HepG2 (cell line): ENCODE measurements around the gene SMAP1. TPM values are rescaled to one million over a fixed set of nuclear protein-coding genes. Genes with fewer than 3 reads are reported as not detected.

Experiments
- AHDC1 ChIP-seq: sonication (generic); formaldehyde crosslinking; IDR thresholded peaks from 2 replicates; pipeline ENCODE4 v1.5.1; 2020; ENCODE audit warnings: mild to moderate bottlenecking, missing genetic modification reagents, borderline replicate concordance
- ARID3A ChIP-seq: IDR thresholded peaks from 2 replicates; pipeline ENCODE4 v1.6.1; 2012; ENCODE audit warnings: low read depth, low read length, improper control_type of control experiment
- ATF3 ChIP-seq: sonication (generic); formaldehyde crosslinking; IDR thresholded peaks from 2 replicates; pipeline ENCODE4 v1.4.0; 2020; ENCODE audit warnings: missing genetic modification reagents
- CHD4 ChIP-seq: fragments of 200-600 bp; sonication (generic); IDR thresholded peaks from 2 replicates; pipeline ENCODE4 v1.7.0; 2017; ENCODE audit warnings: mild to moderate bottlenecking, low read length, borderline replicate concordance
- CREB1 ChIP-seq, 2 experiments: fragments of 450-650 bp in 1 of 2; IDR thresholded peaks; 2 replicates each; pipeline ENCODE4 v1.6.1; 2016 to 2017; ENCODE audit warnings: control low read depth in 1 of 2, mild to moderate bottlenecking in 1 of 2, missing compliant biosample characterization in 1 of 2, missing genetic modification characterization in 1 of 2
- CREM ChIP-seq, 2 experiments: sonication (generic) in 1 of 2; formaldehyde crosslinking in 1 of 2; IDR thresholded peaks; 2 replicates each; pipeline versions ENCODE4 v1.4.0 to v1.6.1; 2016 to 2020; ENCODE audit warnings: antibody characterized with exemption in 1 of 2, mild to moderate bottlenecking in 1 of 2, missing genetic modification reagents in 1 of 2
- MYC ChIP-seq: sonication (generic); formaldehyde crosslinking; IDR thresholded peaks from 2 replicates; pipeline ENCODE4 v1.9.0; 2021; ENCODE audit warnings: missing genetic modification reagents, borderline replicate concordance
- NFIC ChIP-seq: IDR thresholded peaks from 2 replicates; pipeline ENCODE4 v1.6.1; 2012; ENCODE audit warnings: mild to moderate bottlenecking, low read length, inconsistent platforms
- POGZ ChIP-seq: sonication (generic); formaldehyde crosslinking; IDR thresholded peaks from 2 replicates; pipeline ENCODE4 v1.4.0; 2020; ENCODE audit warnings: mild to moderate bottlenecking, missing genetic modification reagents
- PPARG ChIP-seq: conservative IDR thresholded peaks from 2 replicates; pipeline ENCODE4 v1.6.1; 2016; ENCODE audit warnings: missing biosample characterization, missing genetic modification reagents
- PRDM15 ChIP-seq: sonication (generic); formaldehyde crosslinking; IDR thresholded peaks from 2 replicates; pipeline ENCODE4 v1.4.0; 2020; ENCODE audit warnings: missing genetic modification reagents
- RARA ChIP-seq: IDR thresholded peaks from 2 replicates; pipeline ENCODE4 v1.6.1; 2016; ENCODE audit warnings: missing genetic modification reagents, missing compliant biosample characterization
- TEAD3 ChIP-seq: optimal IDR thresholded peaks from 2 replicates; pipeline ENCODE3; 2016; ENCODE audit warnings: borderline replicate concordance
- ZNF256 ChIP-seq: sonication (generic); formaldehyde crosslinking; conservative IDR thresholded peaks from 2 replicates; pipeline ENCODE4 v1.4.0; 2020; ENCODE audit warnings: missing genetic modification reagents
- ZNF430 ChIP-seq: sonication (generic); formaldehyde crosslinking; IDR thresholded peaks from 2 replicates; pipeline ENCODE4 v1.9.0; 2021; ENCODE audit warnings: mild to moderate bottlenecking, missing genetic modification reagents
- ZNF510 ChIP-seq: sonication (generic); formaldehyde crosslinking; IDR thresholded peaks from 2 replicates; pipeline ENCODE4 v1.4.0; 2020; ENCODE audit warnings: low read depth, mild to moderate bottlenecking, missing genetic modification reagents
- polyA plus RNA-seq, 8 experiments: library from polyadenylated mRNA; depleted of rRNA in 3 of 8; stranded (reverse) in 7 of 8; unstranded in 1 of 8; fragments of >200 nt; fragmentation: Illumina TruSeq in 4 of 8; extraction: Trizol in 4 of 8; gene quantifications; 2 replicates each; pipeline versions ENCODE4 v1.2.1 to v1.2.3, GENCODE V29; 2011 to 2016; ENCODE audit warnings: low read depth in 4 of 8, missing spikeins in 1 of 8, mixed read lengths in 1 of 8; ENCODE audit not compliant: insufficient read depth in 1 of 8
- total RNA-seq, 5 experiments: library from RNA; depleted of rRNA; stranded (reverse); fragments of >200 nt; fragmentation: Illumina TruSeq; extraction: Trizol; gene quantifications; 2 replicates each; pipeline ENCODE4 v1.2.3, GENCODE V29; 2016; ENCODE audit warnings: low read depth in 1 of 5
- TF ChIP-seq, protein P1 (sequence below): sonication (generic); formaldehyde crosslinking; IDR thresholded peaks from 2 replicates; pipeline ENCODE4 v1.4.0; 2020; ENCODE audit warnings: mild to moderate bottlenecking, missing genetic modification reagents

Gene SMAP1
- total and polyA plus RNA-seq, 2 of the 13 experiments (the other 11 are each of a cell fraction or from before 2014, with no cell fraction given) = 13.4 to 17.8 TPM

- TF ChIP-seq TEAD3 (CRISPR knock-in tag) (peak; percentile 16), RARA (CRISPR knock-in tag) (peak; percentile 24; the same call in 1 of the 2 replicates), PPARG (CRISPR knock-in tag) (peak; percentile 97), CHD4 (peak; percentile 47; the same call in 1 of the 2 replicates), NFIC (peak; percentile 65; the same call in 1 of the 2 replicates), MYC (no peak), PRDM15 (CRISPR knock-in tag) (no peak), AHDC1 (peak; percentile 81; the same call in 1 of the 2 replicates), ZNF256 (CRISPR knock-in tag) (no peak), CREB1 (IDR thresholded peaks at IDR 0.05) (peak; percentile 28; the same call in 1 of the 2 replicates), CREB1 (CRISPR knock-in tag; IDR thresholded peaks at IDR 0.05) (peak; percentile 48; the same call in 1 of the 2 replicates), POGZ (CRISPR knock-in tag) (peak; percentile 62; the same call in 1 of the 2 replicates), ARID3A (peak; percentile 90), ATF3 (CRISPR knock-in tag) (no peak), ZNF510 (CRISPR knock-in tag) (no peak), CREM (IDR thresholded peaks at IDR 0.05) (peak; percentile 55), CREM (CRISPR knock-in tag; IDR thresholded peaks at IDR 0.05) (no peak), ZNF430 (CRISPR knock-in tag) (no peak)
- TF ChIP-seq, protein P1, sequence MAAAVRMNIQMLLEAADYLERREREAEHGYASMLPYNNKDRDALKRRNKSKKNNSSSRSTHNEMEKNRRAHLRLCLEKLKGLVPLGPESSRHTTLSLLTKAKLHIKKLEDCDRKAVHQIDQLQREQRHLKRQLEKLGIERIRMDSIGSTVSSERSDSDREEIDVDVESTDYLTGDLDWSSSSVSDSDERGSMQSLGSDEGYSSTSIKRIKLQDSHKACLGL (CRISPR knock-in tag) = no peak
These were observed 181.8 kb downstream of the SMAP1 start (continued) for GRCh38 chr6:70849348-70850069.
